Smooth muscle cell (in vitro differentiated cells): ENCODE results near the gene KCNJ13. TPM values are rescaled to one million over a fixed set of nuclear protein-coding genes. Genes with fewer than 3 reads are reported as not detected.
A peak's percentile ranks its signal among the peaks of the same experiment; 100 is the strongest.

ENCODE experiments used
- DNase-seq: peaks from one replicate; lab custom pipeline; 2025; ENCODE audit not compliant: unreplicated experiment; lab: John Stamatoyannopoulos, UW
- H2AFZ ChIP-seq: fragments of 200-600 bp; sonication (generic); 2 replicates; pipeline ENCODE4 v1.6.0; 2016; ENCODE audit warnings: antibody characterized with exemption, low read depth, mild to moderate bottlenecking
- H3F3A ChIP-seq: fragments of 200-600 bp; sonication (generic); 2 replicates; pipeline ENCODE4 v1.6.0; 2017; ENCODE audit warnings: antibody characterized with exemption, low read depth
- H3K27ac ChIP-seq: fragments of 200-600 bp; sonication (generic); 2 replicates; pipeline ENCODE4 v1.5.1; 2016; ENCODE audit warnings: low read depth, mild to moderate bottlenecking
- H3K27me3 ChIP-seq: fragments of 200-600 bp; sonication (generic); 2 replicates; pipeline ENCODE4 v1.6.1; 2016; ENCODE audit warnings: low read depth, mild to moderate bottlenecking
- H3K36me3 ChIP-seq: fragments of 200-600 bp; sonication (generic); 2 replicates; pipeline ENCODE4 v1.5.1; 2016; ENCODE audit warnings: low read depth
- H3K4me1 ChIP-seq: fragments of 200-600 bp; sonication (generic); 2 replicates; pipeline ENCODE4 v1.5.1; 2016; ENCODE audit warnings: low read depth
- H3K4me2 ChIP-seq: fragments of 200-600 bp; sonication (generic); 2 replicates; pipeline ENCODE4 v1.6.0; 2016; ENCODE audit warnings: mild to moderate bottlenecking
- H3K4me3 ChIP-seq: fragments of 200-600 bp; sonication (generic); 2 replicates; pipeline ENCODE4 v1.5.1; 2016; ENCODE audit warnings: mild to moderate bottlenecking
- H3K79me2 ChIP-seq: fragments of 200-600 bp; sonication (generic); 2 replicates; pipeline ENCODE4 v1.6.0; 2016; ENCODE audit warnings: low read depth, mild to moderate bottlenecking
- H3K9ac ChIP-seq: fragments of 200-600 bp; sonication (generic); 2 replicates; pipeline ENCODE4 v1.6.0; 2016; ENCODE audit warnings: low read depth
- H3K9me3 ChIP-seq: fragments of 200-600 bp; sonication (generic); replicated peaks from 2 replicates; pipeline ENCODE4 v1.5.1; 2016; ENCODE audit warnings: low read depth
- H4K20me1 ChIP-seq: fragments of 200-600 bp; sonication (generic); 2 replicates; pipeline ENCODE4 v1.6.0; 2016; ENCODE audit warnings: low read depth
- WGBS: methylation state at CpG from one replicate; pipeline ENCODE4 v1.1.7; 2016; ENCODE audit warnings: low lambda C conversion rate; 5-methylcytosine and 5-hydroxymethylcytosine counted together
- polyA plus RNA-seq: library from polyadenylated mRNA; unstranded; fragments of >200 nt; fragmentation: Nextera tagmentation; extraction: Ambion mirVana; gene quantifications from 2 replicates; pipeline ENCODE4 v1.2.1, GENCODE V29; 2016
- total RNA-seq: library from RNA; depleted of rRNA; stranded (reverse); fragments of >200 nt; gene quantifications from 2 replicates; pipeline ENCODE4 v1.2.3, GENCODE V29; 2014
- TF ChIP-seq, protein P1 (sequence below): fragments of 200-600 bp; sonication (generic); IDR thresholded peaks from 2 replicates; pipeline ENCODE4 v1.5.1; 2017; ENCODE audit warnings: borderline replicate concordance, mild to moderate bottlenecking, antibody characterized with exemption; ENCODE audit not compliant: insufficient read depth, poor library complexity, severe bottlenecking

The KCNJ13 gene
- total and polyA plus RNA-seq, 2 experiments from 2014 or later, result not detected

DNA sequence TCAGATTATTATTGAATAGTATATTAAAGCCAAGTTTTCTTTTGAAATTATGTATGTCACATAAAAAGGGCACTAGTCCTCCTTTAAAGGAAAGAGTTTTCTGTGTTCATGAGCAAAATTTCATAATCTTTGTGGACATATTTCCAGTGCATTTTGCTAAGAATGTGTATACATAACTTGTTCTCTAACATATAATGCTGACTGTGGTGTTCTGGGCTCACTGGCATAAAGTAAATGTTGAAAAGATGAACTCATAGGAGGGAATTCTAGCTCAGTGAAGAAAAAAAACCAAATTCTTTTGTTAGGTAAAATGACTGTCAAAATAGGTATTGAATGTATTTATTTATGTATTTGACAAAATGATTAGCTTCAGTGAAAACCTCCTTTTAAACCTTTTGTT lies 6.2 kb downstream of the KCNJ13 start:
- Histone ChIP-seq H3K9me3 (no peaks in the 10 kb centered on the region), H2AFZ (no peak overlapping the region), H3K4me3 (no peak overlapping the region), H3F3A (no peaks in the 10 kb centered on the region), H3K36me3 (no peaks in the 10 kb centered on the region), H3K27ac (no peak overlapping the region), H3K9ac (no peak overlapping the region), H4K20me1 (no peaks in the 10 kb centered on the region), H3K4me1 (no peaks in the 10 kb centered on the region), H3K79me2 (no peaks in the 10 kb centered on the region), H3K27me3 (no peaks in the 10 kb centered on the region), H3K4me2 (no peak overlapping the region)
- no peak for DNase-seq
- TF ChIP-seq, protein P1, sequence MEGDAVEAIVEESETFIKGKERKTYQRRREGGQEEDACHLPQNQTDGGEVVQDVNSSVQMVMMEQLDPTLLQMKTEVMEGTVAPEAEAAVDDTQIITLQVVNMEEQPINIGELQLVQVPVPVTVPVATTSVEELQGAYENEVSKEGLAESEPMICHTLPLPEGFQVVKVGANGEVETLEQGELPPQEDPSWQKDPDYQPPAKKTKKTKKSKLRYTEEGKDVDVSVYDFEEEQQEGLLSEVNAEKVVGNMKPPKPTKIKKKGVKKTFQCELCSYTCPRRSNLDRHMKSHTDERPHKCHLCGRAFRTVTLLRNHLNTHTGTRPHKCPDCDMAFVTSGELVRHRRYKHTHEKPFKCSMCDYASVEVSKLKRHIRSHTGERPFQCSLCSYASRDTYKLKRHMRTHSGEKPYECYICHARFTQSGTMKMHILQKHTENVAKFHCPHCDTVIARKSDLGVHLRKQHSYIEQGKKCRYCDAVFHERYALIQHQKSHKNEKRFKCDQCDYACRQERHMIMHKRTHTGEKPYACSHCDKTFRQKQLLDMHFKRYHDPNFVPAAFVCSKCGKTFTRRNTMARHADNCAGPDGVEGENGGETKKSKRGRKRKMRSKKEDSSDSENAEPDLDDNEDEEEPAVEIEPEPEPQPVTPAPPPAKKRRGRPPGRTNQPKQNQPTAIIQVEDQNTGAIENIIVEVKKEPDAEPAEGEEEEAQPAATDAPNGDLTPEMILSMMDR, result no peak

- DNase-seq, result no peak
- Histone ChIP-seq H3F3A (no peaks in the 10 kb centered on the region), H3K4me2 (no peak overlapping the region), H3K4me3 (no peak overlapping the region), H3K36me3 (peaks cover 10% of the 10 kb centered on the region), H3K27me3 (no peaks in the 10 kb centered on the region), H3K4me1 (no peaks in the 10 kb centered on the region), H3K27ac (no peak overlapping the region), H3K9me3 (no peaks in the 10 kb centered on the region), H4K20me1 (no peaks in the 10 kb centered on the region), H2AFZ (no peak overlapping the region), H3K9ac (no peak overlapping the region), H3K79me2 (no peaks in the 10 kb centered on the region)
- WGBS, result 97% methylated on average over 1 of the region's 1 CpG
- TF ChIP-seq, protein P1, result no peak
Observed at GRCh38 chr2:232767866-232768265, 8.5 kb downstream of the KCNJ13 start.

- 73% methylated on average over 3 of the region's 3 CpGs for WGBS
- H3K27me3 ChIP-seq, result no peaks in the 10 kb centered on the region
- no peak overlapping the region for H3K4me3 ChIP-seq
- H3K79me2 ChIP-seq, result no peaks in the 10 kb centered on the region
- H4K20me1 ChIP-seq, result no peaks in the 10 kb centered on the region
- no peak for DNase-seq
- no peaks in the 10 kb centered on the region for H3K9me3 ChIP-seq
- TF ChIP-seq, protein P1, result peak; percentile 51
- no peaks in the 10 kb centered on the region for H3K4me1 ChIP-seq
- H3K36me3 ChIP-seq, result peaks cover 10% of the 10 kb centered on the region
- H2AFZ ChIP-seq, result no peak overlapping the region
- H3F3A ChIP-seq, result no peaks in the 10 kb centered on the region
- no peak overlapping the region for H3K4me2 ChIP-seq
- H3K27ac ChIP-seq, result no peak overlapping the region
- H3K9ac ChIP-seq, result no peak overlapping the region
Observed at GRCh38 chr2:232761301-232761907, 15.0 kb downstream of the KCNJ13 start.

GRCh38 chr2:232757905-232758304 lies 18.5 kb downstream of the KCNJ13 start:
- WGBS, result 91% methylated on average over 2 of the region's 2 CpGs
- Histone ChIP-seq H3K4me3 (no peak overlapping the region), H3K9ac (no peak overlapping the region), H4K20me1 (peaks cover 9% of the 10 kb centered on the region), H3K4me2 (no peak overlapping the region), H3F3A (no peaks in the 10 kb centered on the region), H3K27me3 (no peaks in the 10 kb centered on the region), H3K9me3 (no peaks in the 10 kb centered on the region), H3K4me1 (no peaks in the 10 kb centered on the region), H2AFZ (no peak overlapping the region), H3K27ac (no peak overlapping the region), H3K79me2 (no peaks in the 10 kb centered on the region), H3K36me3 (peaks cover under 1% of the 10 kb centered on the region)
- no peak for DNase-seq
- TF ChIP-seq, protein P1, result no peak
